GM12892 (cell line): ENCODE results near the gene TMEM163.
"Not testable (repeated sequence)": the region's sequence is repeated elsewhere in the genome, so short reads cannot be mapped to it uniquely, and the experiment has no call there.

Experiments used
- DNase-seq: peaks from one replicate; pipeline ENCODE4 v3.0.0; 2011; ENCODE audit not compliant: insufficient read length
- FAIRE-seq: peaks from 2 replicates; lab custom pipeline; 2011; peaks lifted over from hg19 to GRCh38; lab: Jason Lieb, UNC
- POLR2A ChIP-seq: IDR thresholded peaks from 2 replicates; pipeline ENCODE4 v1.6.1; 2011; ENCODE audit warnings: low read depth, low read length, control low read depth
- POLR2AphosphoS5 ChIP-seq: IDR thresholded peaks from 2 replicates; pipeline ENCODE4 v1.6.1; 2011; ENCODE audit warnings: low read depth, low read length, control low read depth
- TAF1 ChIP-seq: IDR thresholded peaks from 2 replicates; pipeline ENCODE4 v1.6.1; 2011; ENCODE audit warnings: low read depth, mild to moderate bottlenecking, control low read depth, low read length, borderline replicate concordance

The TMEM163 gene

DNA sequence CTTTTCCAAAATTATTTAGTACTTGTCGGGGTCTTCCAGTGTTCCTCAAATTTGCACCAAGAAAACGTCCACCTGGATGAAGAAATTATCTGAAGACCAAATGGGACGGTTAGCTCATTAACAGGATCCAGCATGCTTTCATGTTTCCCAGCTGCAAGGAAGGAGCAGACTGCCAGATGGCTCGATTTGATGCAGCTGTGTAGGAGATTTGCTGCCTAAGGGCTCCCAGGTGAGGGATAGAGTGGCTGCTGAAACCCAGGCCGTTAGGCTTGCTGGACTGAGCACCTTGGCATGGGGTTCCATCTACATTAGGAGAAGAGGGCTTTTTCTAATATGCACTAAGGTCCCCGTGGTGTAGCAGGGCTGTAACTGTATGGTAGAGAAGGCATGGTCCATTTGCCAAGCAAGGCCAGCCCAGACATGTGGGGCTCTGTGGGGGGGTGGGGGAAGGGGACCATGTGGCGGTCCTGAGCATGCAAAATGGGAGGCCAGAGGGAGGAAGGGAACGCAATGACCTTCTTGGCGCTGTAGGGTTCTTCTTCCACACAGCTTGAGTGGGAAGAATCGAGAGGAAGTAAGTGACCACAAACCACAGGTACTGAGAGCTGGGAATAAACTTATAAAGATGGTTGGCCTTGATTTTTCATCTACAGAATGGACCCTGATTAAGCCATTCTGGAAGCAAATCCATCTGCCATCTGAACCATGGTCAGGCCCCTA is 144.0 kb downstream of the TMEM163 start:
- TF ChIP-seq POLR2A, result no peak
- TF ChIP-seq POLR2AphosphoS5, result no peak
- TF ChIP-seq TAF1, result no peak
- no peak for DNase-seq
- no peak for FAIRE-seq

DNA sequence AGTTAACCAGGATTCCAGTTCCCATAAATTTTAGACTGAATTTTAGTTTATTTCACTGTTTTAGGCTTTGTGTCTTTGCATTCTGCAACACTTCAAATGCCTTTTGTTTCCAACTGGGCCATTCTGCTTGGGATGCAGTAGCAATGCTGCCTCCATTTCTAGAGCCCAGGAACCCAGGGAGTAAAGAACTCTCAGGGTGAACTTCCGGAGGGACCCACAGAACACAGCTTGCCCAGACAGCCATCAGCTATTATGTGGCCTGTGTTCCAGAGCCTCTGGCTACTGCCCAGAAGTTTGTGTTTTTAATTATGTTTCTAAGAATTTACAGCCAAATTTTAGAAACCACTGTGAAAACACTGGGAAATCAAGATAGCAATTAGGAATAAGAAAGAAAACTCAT is 145.1 kb downstream of the TMEM163 start:
- FAIRE-seq (no peak), DNase-seq (no peak)

DNA sequence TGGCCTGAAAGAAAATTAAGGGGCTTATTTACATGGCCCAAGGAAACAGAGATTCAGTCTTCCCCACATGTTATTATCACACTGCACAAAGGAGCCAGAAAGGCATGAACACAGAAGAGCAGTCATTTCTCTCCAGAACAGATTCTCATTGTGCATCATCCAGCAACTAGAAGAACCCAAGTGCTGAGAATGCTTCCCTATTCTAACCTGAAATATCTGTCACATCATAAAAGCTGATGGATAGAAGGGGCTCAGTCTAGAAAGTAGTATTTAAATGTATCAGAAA is 145.8 kb downstream of the TMEM163 start:
- FAIRE-seq, result no peak
- no peak for TF ChIP-seq TAF1
- no peak for TF ChIP-seq POLR2AphosphoS5
- no peak for TF ChIP-seq POLR2A
- no peak for DNase-seq

More for the DNA sequence above, 145.1 kb downstream of the TMEM163 start:
- TF ChIP-seq POLR2AphosphoS5, result no peak
- no peak for TF ChIP-seq POLR2A
- TF ChIP-seq TAF1, result no peak

DNA sequence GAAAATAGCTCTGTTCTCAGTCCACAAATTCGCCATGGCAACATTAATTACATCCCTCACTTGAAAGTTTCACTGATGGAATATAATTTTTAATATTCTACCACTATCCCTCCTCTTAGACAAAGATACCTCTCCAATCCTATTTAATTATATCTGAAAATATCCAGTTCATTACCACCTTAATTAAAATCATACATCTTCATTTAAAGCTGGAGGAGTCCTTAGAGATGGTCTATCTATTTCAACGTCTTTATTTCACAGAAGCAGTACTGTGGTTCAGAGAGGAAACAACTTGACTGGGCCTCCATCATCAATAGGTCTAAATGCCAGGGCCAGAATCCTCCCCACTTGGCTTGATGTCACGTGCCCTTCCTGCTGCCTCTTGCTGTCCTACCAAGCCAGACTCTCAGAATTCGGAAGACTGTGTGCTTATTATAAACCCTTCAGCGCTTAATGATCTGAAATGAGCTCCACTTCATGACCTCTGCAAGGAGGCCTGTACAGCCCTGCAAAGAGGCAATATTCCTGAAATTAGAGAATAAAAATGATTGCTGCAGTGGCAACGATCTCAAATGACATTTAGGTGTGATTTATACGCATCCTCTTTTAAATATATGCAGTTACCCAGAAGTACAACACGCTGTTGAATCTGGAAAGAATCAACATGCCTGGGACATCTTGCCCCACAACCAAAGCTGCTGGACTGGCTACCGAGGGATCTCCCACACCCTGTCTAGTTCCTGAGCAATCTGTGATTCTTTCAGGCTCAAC is 146.3 kb downstream of the TMEM163 start:
- FAIRE-seq (no peak), DNase-seq (no peak)
- TF ChIP-seq POLR2A, result no peak
- TF ChIP-seq TAF1, result no peak
- no peak for TF ChIP-seq POLR2AphosphoS5

DNA sequence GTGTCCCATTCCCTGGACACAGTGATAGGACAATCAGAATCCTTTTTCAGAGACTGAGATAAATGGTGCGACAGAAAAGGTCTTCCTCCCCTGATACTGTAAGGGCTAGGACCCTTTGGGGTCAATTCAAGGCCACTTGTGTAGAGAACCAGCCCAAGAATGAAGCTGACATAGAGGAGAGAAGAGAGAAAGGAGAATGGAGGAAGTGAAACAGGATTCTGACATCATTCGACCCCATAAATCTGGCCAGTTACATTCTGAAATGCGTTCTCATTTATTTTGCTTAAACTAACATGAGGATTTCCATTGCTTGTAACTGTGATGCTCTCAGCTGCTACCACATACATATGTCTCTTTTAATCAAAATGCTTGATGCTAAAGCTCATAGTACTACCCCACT is 148.1 kb downstream of the TMEM163 start:
- DNase-seq (no peak), FAIRE-seq (no peak)
- TF ChIP-seq POLR2A (no peak), TAF1 (no peak), POLR2AphosphoS5 (no peak)

DNA sequence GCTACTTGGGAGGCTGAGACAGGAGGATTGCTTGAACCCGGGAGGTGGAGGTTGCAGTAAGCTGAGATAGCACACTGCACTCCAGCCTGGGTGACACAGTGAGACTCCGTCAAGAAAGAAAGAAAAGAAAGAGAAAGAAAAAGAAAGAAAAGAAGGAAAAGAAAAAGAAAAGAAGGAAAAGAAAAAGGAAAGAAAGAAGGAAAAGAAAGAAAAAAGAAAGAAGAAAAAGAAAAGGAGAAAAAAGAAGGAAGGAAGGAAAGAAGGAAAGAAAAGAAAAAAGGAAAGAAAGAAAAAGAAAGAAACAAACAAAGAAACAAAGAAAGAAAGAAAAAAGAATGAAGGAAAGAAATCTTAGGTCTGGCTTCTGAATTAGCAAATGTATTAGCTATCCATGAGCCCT is 150.4 kb downstream of the TMEM163 start:
- TF ChIP-seq POLR2AphosphoS5 (no peak), TAF1 (no peak), POLR2A (no peak)
- no peak for DNase-seq
- FAIRE-seq, result no peak

DNA sequence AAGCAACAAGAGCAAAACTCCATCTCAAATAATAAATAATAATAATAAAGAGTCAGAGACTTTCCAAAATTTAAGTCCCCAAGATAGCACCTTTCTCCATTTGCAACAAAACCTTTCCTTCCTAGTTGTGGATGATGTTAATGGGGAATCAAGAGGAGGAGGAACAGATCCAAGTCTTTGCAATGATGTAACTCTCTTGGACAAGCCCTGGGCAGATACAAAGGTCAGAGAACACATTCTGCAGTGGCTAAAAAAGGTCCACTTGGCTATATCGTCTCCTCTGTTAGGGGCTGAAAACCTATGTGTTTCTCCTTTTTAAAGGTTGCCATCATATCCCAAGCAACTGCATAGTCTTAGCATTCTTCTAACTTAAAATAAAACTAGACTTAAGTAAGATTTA is 151.1 kb downstream of the TMEM163 start:
- no peak for FAIRE-seq
- TF ChIP-seq POLR2AphosphoS5 (no peak), POLR2A (no peak), TAF1 (no peak)
- no peak for DNase-seq

DNA sequence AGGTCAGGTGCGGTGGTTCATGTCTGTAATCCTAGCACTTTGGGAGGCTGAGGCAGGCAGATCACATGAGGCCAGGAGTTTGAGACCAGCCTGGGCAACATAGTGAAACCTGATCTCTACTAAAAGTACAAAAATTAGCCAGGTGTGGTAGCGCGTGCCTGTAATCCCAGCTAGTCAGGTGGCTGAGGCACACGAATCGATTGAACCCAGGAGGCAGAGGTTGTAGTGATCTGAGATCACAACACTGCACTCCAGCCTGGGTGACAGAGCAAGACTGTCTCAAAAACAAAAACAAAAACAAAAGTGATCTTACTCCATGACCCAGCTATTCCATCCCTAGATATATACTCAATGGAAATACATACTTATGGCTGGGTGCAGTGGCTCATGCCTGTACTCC is 153.8 kb downstream of the TMEM163 start:
- DNase-seq, FAIRE-seq: not testable (repeated sequence)

DNA sequence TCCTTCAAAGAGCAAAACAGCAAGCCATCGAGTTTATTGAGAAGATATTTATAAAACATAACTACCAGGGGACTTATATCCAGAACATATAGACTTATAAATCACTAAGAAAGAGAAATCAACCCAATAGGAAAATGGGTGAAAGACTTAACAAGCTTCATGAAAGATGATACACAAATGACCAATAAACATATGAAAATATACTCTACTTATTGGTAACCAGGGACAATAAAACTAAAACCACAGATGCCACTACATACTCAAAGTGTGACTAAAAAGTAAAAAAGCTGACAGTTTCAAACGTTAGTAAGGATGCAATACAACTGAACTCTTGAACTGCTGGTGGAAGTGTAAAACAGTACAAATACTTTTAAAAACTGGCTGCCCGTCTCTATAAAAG is 154.3 kb downstream of the TMEM163 start:
- DNase-seq, result no peak
- no peak for FAIRE-seq

DNA sequence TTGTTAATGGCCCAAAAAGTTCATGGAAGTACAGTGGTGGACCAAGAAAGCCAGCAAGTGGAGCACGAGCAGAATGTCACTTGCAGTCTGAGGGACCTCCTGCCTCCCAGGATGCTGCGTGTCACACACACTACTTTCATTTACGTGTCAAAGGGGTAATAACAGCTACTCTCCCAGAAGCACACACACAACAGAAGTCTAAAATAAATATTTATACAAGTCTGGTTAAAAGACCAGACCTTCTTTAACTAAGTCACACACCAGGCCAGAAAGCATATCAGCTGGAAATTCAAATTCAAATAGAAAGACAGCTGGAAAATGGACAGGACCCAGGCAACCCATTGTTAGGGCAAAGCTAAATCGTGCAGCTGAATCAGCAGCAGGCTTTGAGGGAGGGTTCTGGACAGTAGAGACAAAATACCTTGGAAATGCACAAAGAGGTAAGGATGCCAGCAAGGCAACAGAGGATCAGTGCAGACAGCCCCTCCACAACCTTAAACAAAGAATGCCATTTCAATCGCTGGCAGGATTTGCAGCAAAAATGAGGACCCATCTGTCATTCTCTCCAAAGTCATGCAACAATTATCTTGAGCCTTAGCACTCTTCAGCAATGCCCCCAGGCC is 160.5 kb downstream of the TMEM163 start:
- TF ChIP-seq POLR2A (no peak), TAF1 (no peak), POLR2AphosphoS5 (no peak)
- FAIRE-seq (no peak), DNase-seq (no peak)

More for the DNA sequence above, 154.3 kb downstream of the TMEM163 start:
- TF ChIP-seq POLR2A (no peak), TAF1 (no peak), POLR2AphosphoS5 (no peak)

DNA sequence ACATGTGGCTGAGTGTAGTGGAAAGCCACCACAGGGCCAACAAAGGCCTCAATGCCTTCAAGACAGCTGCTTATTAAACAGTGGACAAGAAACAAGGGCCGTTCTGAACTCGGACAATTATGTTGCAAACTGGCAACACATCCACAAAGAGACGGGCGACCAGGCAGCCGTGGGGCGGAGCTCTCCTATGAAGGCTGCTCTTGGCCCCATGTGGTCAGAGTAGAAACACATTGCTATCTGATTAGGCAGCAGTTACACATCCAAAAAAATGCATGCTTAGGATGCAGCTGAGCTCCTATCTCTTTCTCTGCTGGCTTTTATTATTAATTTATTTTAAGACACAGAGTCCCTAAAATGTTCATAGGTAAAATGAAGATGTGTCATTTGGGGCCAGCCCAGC is 163.4 kb downstream of the TMEM163 start:
- TF ChIP-seq POLR2A (no peak), TAF1 (no peak), POLR2AphosphoS5 (no peak)
- FAIRE-seq (no peak), DNase-seq (no peak)

DNA sequence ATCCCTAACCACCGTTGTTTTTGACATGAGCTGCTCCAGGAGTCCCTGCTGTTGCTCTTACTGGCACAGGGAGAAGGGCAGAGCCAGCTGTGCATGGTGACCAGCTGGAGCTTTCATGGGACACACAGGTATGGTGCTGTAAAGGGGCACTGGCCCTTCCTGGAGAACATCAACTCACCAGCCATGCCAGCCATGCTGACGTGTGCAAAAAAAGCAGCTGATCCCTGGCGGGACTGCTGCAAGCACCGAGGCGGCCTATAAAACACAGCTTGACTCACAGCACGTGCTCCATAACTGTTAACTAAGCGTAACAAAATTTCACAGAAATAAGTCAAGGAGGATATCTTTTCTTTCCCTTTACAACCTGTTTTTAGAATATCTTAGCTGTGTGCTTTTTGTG is 165.1 kb downstream of the TMEM163 start:
- FAIRE-seq (no peak), DNase-seq (no peak)
- TF ChIP-seq TAF1 (no peak), POLR2A (no peak), POLR2AphosphoS5 (no peak)
